A549 (cell line): Measurements from ENCODE around the gene NLRP3.

Experiments
- CEBPB ChIP-seq, 2 experiments: fragments of >200 bp in 1 of 2; sonication (Bioruptor Twin) in 1 of 2; formaldehyde crosslinking in 1 of 2; IDR thresholded peaks; 2 replicates each; pipeline ENCODE4 v1.6.1; 2012 to 2016
- CTCF ChIP-seq: fragments of >200 bp; sonication (Bioruptor Twin); formaldehyde crosslinking; IDR thresholded peaks from 3 replicates; pipeline ENCODE4 v1.5.1; 2016
- EP300 ChIP-seq, 2 experiments: fragments of >200 bp; sonication (Bioruptor Twin); formaldehyde crosslinking; IDR thresholded peaks; 2 replicates in 1 of 2; 3 replicates in 1 of 2; pipeline ENCODE4 v1.6.1; 2016 to 2017
- MAFK ChIP-seq: fragments of 450-650 bp; IDR thresholded peaks from 2 replicates; pipeline ENCODE4 v1.6.1; 2014; ENCODE audit not compliant: partially characterized antibody
- NR3C1 ChIP-seq: fragments of >200 bp; sonication (Bioruptor Twin); formaldehyde crosslinking; IDR thresholded peaks from 3 replicates; pipeline ENCODE4 v1.6.1; 2017
- POLR2A ChIP-seq: IDR thresholded peaks from 2 replicates; pipeline ENCODE4 v1.6.1; 2012; ENCODE audit warnings: mild to moderate bottlenecking, low read length

- no peak for TF ChIP-seq NR3C1
- TF ChIP-seq CEBPB (IDR thresholded peaks at IDR 0.05): no peak
- no peak for TF ChIP-seq EP300 (IDR thresholded peaks at IDR 0.05)
- no peak for TF ChIP-seq POLR2A
- no peak for TF ChIP-seq CTCF
- TF ChIP-seq MAFK: no peak
Measured at GRCh38 chr1:247366926-247367645, 48.9 kb upstream of the NLRP3 start.
